Glomerular visceral epithelial cell (primary cell): Measurements from ENCODE around the gene LIMA1.
A peak's percentile ranks its signal among the peaks of the same experiment; 100 is the strongest.
"Not testable (repeated sequence)": the region's sequence is repeated elsewhere in the genome, so short reads cannot be mapped to it uniquely, and the experiment has no call there.

Experiments used
- DNase-seq: peaks from one replicate; pipeline ENCODE4 v3.0.0-alpha.2; 2016; ENCODE audit errors: extremely low spot score

The LIMA1 gene

GRCh38 chr12:50248411-50248810 is 34.9 kb downstream of the LIMA1 start:
- no peak for DNase-seq

- DNase-seq, result not testable (repeated sequence)
These were observed 35.7 kb downstream of the LIMA1 start for GRCh38 chr12:50247665-50248064.

- DNase-seq, result peak; percentile 98
These were observed 36.3 kb downstream of the LIMA1 start for GRCh38 chr12:50246873-50247612.

- no peak for DNase-seq
These were observed 37.0 kb downstream of the LIMA1 start for GRCh38 chr12:50246197-50246865.

GRCh38 chr12:50243507-50243906 is 39.8 kb downstream of the LIMA1 start:
- no peak for DNase-seq

GRCh38 chr12:50242751-50243191 is 40.5 kb downstream of the LIMA1 start:
- no peak for DNase-seq

- no peak for DNase-seq
These were observed 42.1 kb downstream of the LIMA1 start for GRCh38 chr12:50241178-50241577.

- no peak for DNase-seq
These were observed 42.6 kb downstream of the LIMA1 start for GRCh38 chr12:50240792-50241114.

GRCh38 chr12:50240096-50240791 is 43.1 kb downstream of the LIMA1 start:
- DNase-seq, result no peak

GRCh38 chr12:50239355-50239891 is 43.9 kb downstream of the LIMA1 start:
- DNase-seq, result no peak

- no peak for DNase-seq
These were observed 49.0 kb downstream of the LIMA1 start for GRCh38 chr12:50234347-50234746.

- no peak for DNase-seq
These were observed 50.5 kb downstream of the LIMA1 start for GRCh38 chr12:50232771-50233209.

- no peak for DNase-seq
These were observed 51.1 kb downstream of the LIMA1 start for GRCh38 chr12:50232206-50232605.

GRCh38 chr12:50231346-50231745 is 52.0 kb downstream of the LIMA1 start:
- no peak for DNase-seq

GRCh38 chr12:50230217-50230616 is 53.1 kb downstream of the LIMA1 start:
- DNase-seq, result no peak

GRCh38 chr12:50224026-50224692 is 59.2 kb downstream of the LIMA1 start:
- DNase-seq, result peak; percentile 76

- peak; percentile 81 for DNase-seq
These were observed 61.0 kb downstream of the LIMA1 start for GRCh38 chr12:50222275-50222783.

GRCh38 chr12:50221228-50222008 is 61.9 kb downstream of the LIMA1 start:
- peak; percentile 61 for DNase-seq

- DNase-seq, result peak; percentile 49
These were observed 62.8 kb downstream of the LIMA1 start for GRCh38 chr12:50220363-50220995.

- DNase-seq, result no peak
These were observed 63.8 kb downstream of the LIMA1 start for GRCh38 chr12:50219544-50219943.
